Thoracic aorta (tissue), 2 donors: ENCODE data around the gene CYP26A1. TPM values are rescaled to one million over a fixed set of nuclear protein-coding genes. Genes with fewer than 3 reads are reported as not detected.

Source experiments
- ATAC-seq: fragments of 150-250 bp; one replicate; pipeline ENCODE4 v1.8.0; 2017; ENCODE audit warnings: low read depth; ENCODE audit not compliant: insufficient number of reproducible peaks, low FRiP score
- DNase-seq: peaks from one replicate; pipeline ENCODE4 v3.0.0-alpha.2; 2020; ENCODE audit warnings: low spot score
- H3K27ac ChIP-seq, 2 donors: fragments of 200-600 bp; sonication (generic); 1 replicate in 1 of 2; 2 replicates in 1 of 2; pipeline ENCODE4 v1.5.1; 2016; ENCODE audit warnings: mild to moderate bottlenecking in 2 of 2, moderate library complexity in 2 of 2
- H3K27me3 ChIP-seq: fragments of 200-600 bp; sonication (generic); replicated peaks from 2 replicates; pipeline ENCODE4 v1.6.0; 2016; ENCODE audit warnings: mild to moderate bottlenecking; ENCODE audit not compliant: insufficient read depth
- H3K36me3 ChIP-seq: fragments of 200-600 bp; sonication (generic); one replicate; pipeline ENCODE4 v1.5.1; 2016
- H3K4me1 ChIP-seq, 2 donors: fragments of 200-600 bp; sonication (generic); 1 replicate in 1 of 2; 2 replicates in 1 of 2; pipeline versions ENCODE4 v1.5.1 to v1.6.0; 2016; ENCODE audit warnings: low read depth in 2 of 2, mild to moderate bottlenecking in 1 of 2; ENCODE audit not compliant: control insufficient read depth in 1 of 2
- H3K4me3 ChIP-seq: fragments of 200-600 bp; sonication (generic); 2 replicates; pipeline ENCODE4 v1.5.1; 2016; ENCODE audit warnings: mild to moderate bottlenecking
- H3K9me3 ChIP-seq: fragments of 200-600 bp; sonication (generic); 2 replicates; pipeline ENCODE4 v1.5.1; 2016
- total RNA-seq, 2 donors: library from RNA; depleted of rRNA; stranded (reverse); fragments of >200 nt; gene quantifications; one replicate each; pipeline versions ENCODE4 v1.1.0 to v1.2.3, GENCODE V29; 2016
- TF ChIP-seq, protein P1 (sequence below): fragments of 200-600 bp; sonication (generic); IDR thresholded peaks from one replicate; pipeline ENCODE4 v1.5.1; 2019; ENCODE audit warnings: antibody characterized with exemption

Gene CYP26A1
- total RNA-seq, 2 donors from 2014 or later = not detected

DNA sequence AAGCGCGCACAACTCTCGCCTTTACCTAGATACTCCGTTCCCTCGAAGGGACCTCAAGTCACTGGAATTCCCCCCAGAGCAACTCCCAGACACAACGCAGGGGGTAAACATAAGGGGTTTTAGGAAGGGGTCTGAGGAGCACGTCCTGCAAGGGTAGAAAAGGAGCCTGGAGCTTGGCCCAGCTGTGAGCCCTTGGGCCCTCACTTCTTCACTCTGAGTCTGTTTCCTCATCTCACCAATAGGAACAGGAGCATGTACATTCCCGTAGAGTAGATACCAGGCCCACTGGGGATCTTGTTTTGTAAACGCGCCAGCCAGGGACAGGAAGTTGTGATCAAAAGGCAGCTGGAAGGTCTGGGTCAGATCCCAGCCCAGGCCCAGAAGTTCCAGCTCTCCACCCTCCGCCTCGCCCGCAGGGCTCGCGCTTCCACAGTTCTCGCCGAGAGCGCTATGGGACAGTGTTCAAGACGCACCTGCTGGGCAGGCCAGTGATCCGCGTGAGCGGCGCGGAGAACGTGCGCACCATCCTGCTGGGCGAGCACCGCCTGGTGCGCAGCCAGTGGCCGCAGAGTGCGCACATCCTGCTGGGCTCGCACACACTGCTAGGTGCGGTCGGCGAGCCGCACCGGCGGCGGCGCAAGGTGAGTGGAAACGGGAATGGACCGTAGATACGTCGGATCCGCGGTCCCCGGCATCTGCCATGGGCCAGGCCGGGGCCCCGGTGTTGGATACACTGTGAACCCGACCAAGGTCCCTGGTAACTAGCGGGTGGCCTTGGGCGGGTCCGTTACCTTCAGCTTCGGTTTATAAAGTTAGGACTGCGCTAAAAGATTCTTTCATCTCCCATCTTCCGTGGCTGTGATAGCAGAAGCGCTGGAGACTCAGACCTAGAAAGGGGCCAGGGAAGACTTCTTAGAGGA is 11.8 kb upstream of the CYP26A1 start:
- Histone ChIP-seq H3K27ac (no peak overlapping the region), H3K4me1 (peaks cover 8 to 38% of the 10 kb centered on the region in 2 donors), H3K9me3 (no peaks in the 10 kb centered on the region), H3K36me3 (no peaks in the 10 kb centered on the region), H3K27me3 (peaks cover 6% of the 10 kb centered on the region), H3K4me3 (peak overlapping the region; percentile 56)
- ATAC-seq (no peak), DNase-seq (no peak)
- TF ChIP-seq, protein P1, sequence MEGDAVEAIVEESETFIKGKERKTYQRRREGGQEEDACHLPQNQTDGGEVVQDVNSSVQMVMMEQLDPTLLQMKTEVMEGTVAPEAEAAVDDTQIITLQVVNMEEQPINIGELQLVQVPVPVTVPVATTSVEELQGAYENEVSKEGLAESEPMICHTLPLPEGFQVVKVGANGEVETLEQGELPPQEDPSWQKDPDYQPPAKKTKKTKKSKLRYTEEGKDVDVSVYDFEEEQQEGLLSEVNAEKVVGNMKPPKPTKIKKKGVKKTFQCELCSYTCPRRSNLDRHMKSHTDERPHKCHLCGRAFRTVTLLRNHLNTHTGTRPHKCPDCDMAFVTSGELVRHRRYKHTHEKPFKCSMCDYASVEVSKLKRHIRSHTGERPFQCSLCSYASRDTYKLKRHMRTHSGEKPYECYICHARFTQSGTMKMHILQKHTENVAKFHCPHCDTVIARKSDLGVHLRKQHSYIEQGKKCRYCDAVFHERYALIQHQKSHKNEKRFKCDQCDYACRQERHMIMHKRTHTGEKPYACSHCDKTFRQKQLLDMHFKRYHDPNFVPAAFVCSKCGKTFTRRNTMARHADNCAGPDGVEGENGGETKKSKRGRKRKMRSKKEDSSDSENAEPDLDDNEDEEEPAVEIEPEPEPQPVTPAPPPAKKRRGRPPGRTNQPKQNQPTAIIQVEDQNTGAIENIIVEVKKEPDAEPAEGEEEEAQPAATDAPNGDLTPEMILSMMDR = no peak

DNA sequence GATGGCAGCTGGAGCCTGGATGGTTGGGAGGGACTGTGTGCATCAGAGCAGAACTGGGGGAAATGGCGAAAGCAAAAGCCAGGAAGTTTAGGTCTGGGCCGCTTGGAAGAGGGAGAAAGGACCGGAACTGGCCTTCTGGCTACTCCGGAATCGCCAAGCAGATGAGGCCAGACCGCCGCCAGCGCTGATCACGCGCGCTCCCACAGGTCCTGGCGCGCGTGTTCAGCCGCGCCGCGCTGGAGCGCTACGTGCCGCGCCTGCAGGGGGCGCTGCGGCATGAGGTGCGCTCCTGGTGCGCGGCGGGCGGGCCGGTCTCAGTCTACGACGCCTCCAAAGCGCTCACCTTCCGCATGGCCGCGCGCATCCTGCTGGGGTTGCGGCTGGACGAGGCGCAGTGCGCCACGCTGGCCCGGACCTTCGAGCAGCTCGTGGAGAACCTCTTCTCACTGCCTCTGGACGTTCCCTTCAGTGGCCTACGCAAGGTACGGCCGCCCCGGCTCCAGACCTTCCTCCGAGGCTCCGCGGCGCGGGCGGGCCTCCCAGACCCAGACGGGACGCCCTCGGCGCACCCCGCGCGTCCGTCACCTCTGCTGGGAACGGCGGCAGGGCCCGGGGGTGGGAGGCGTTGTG is 11.1 kb upstream of the CYP26A1 start:
- Histone ChIP-seq H3K36me3 (no peaks in the 10 kb centered on the region), H3K4me1 (peaks cover 8 to 38% of the 10 kb centered on the region in 2 donors), H3K27ac (no peak overlapping the region), H3K4me3 (peak overlapping the region; percentile 56), H3K9me3 (no peaks in the 10 kb centered on the region), H3K27me3 (peaks cover 7% of the 10 kb centered on the region)
- DNase-seq (no peak), ATAC-seq (no peak)
- TF ChIP-seq, protein P1 = peak; percentile 53

DNA sequence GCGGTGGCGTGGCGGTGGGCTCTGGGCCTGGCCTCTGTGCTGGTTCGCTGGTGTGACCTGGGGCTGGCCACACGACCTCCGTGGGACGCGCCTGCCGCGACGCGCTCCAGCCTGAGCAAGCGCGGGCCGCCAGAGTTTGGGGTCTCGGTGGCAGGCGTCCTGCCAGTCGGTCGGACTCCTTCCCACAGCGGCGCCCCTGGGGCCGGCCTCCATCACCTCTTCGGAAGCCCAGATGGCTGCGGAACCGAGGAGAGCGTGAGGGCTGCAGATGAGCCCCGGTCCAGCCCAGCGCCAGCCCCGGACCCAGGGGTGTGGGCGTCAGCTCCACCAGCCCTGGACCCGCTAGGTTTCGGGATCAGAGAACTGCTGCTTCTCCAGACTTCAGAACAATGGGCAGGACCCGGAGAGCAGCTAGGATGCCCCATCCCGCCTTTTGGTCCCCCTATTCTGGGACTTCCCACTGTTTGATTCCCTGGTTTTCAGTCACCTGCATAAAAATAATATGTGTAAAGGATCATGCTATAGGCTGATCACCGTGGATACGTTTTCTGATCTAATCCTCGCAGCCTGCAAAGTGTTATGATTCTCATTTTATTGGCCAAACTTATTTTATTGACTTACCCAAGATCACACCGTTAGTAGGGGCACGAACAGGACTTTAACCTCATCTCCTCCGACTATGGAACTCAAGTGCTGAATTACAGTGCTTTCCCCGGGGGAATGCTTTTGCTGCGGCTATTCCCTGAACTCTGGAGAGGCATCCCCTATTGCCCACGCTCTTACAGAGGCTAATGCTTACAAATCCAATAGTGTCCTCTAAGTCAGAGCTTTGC is 10.3 kb upstream of the CYP26A1 start:
- Histone ChIP-seq H3K9me3 (no peaks in the 10 kb centered on the region), H3K4me3 (peak overlapping the region; percentile 56), H3K4me1 (peaks cover 11 to 44% of the 10 kb centered on the region in 2 donors), H3K27me3 (peaks cover 7% of the 10 kb centered on the region), H3K36me3 (no peaks in the 10 kb centered on the region), H3K27ac (no peak overlapping the region)
- ATAC-seq = no peak
- TF ChIP-seq, protein P1 = no peak
- DNase-seq = no peak

DNA sequence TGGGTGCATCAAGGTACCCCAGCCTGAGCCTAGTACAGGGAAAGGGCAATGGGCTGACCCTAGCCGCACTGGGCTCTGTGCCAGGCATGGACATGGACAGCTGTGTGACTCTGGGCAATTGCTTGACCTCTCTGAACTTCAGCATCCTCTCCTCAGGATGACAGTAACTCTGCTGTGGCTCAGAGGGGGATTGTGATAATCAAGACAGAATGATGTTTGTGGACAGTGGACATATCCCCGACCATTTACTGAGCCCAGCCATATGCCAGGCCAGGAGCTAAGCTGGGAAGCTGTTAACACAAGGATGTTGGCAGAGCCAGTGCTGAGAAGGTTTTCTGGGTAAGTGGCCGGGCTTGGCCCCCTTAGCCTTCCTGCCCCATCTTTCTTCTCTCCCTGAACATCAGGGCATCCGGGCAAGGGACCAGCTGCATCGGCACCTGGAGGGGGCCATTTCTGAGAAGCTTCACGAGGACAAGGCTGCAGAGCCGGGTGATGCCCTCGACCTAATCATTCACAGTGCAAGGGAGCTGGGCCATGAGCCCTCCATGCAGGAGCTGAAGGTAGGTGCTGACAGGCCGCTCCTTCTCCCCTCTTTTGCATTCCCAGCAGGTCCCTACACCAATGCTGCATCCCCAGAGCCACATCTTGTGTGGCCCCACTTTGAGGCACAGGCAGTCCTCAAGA is 9.6 kb upstream of the CYP26A1 start:
- DNase-seq (no peak), ATAC-seq (no peak)
- Histone ChIP-seq H3K27me3 (peaks cover 7% of the 10 kb centered on the region), H3K4me1 (peaks cover 16 to 52% of the 10 kb centered on the region in 2 donors), H3K9me3 (no peaks in the 10 kb centered on the region), H3K36me3 (no peaks in the 10 kb centered on the region), H3K27ac (no peak overlapping the region), H3K4me3 (no peak overlapping the region)
- TF ChIP-seq, protein P1 = no peak
